ENCODE results near the gene BABAM2.
"Not testable (repeated sequence)": the region's sequence is repeated elsewhere in the genome, so short reads cannot be mapped to it uniquely, and the experiment has no call there.

Gene BABAM2

DNA sequence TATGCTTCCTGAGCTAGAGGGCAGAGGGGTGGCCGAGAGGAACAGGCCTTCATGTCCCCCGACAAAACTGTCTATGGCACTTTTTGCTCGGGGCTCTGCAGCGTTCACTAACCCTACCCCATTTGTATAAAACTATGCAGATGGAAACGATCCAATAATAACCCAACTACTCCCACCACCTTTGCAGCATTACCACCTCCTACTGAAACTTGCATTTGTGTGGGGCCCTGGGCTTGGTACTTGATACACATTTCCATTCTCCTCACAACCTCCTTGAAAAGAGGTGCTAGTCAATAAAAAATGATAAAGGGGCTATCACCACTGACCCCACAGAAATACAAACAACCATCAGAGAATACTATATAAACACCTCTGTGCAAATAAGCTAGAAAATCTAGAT, 438.7 kb downstream of the BABAM2 start:
- Mint-ChIP-seq H3K4me3 (no peak overlapping the region), H3K27ac (no peak overlapping the region), H3K27me3 (no peaks in the 10 kb centered on the region), H3K4me1 (no peaks in the 10 kb centered on the region), H3K36me3 (peaks cover 18% of the 10 kb centered on the region), H3K9me3 (no peaks in the 10 kb centered on the region)
- DNase-seq (ENCODE audit: low spot score in 2 of 2) (no peak), ATAC-seq (ENCODE audit: low read depth) (no peak)

DNA sequence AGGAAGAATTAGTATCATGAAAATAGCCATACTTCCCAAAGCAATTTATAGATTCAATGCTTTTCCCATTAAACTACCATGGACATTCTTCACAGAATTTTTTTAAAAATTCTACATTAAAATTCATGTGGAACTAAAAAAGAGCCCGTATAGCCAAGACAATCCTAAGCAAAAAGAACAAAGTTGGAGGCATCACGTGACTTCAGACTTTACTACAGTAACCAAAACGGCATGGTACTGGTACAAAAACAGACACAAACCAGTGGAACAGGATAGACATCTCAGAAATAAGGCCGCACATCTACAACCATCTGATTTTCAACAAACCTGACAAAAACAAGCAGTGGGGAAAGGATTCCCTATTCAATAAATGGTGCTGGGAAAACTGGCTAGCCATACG, 440.2 kb downstream of the BABAM2 start:
- H3K9me3 Mint-ChIP-seq; ATAC-seq (ENCODE audit: low read depth); DNase-seq (ENCODE audit: low spot score in 2 of 2); H3K27me3 Mint-ChIP-seq; H3K4me1 Mint-ChIP-seq; H3K27ac Mint-ChIP-seq; H3K4me3 Mint-ChIP-seq: not testable (repeated sequence)
- H3K36me3 Mint-ChIP-seq = peaks cover 18% of the 10 kb centered on the region

DNA sequence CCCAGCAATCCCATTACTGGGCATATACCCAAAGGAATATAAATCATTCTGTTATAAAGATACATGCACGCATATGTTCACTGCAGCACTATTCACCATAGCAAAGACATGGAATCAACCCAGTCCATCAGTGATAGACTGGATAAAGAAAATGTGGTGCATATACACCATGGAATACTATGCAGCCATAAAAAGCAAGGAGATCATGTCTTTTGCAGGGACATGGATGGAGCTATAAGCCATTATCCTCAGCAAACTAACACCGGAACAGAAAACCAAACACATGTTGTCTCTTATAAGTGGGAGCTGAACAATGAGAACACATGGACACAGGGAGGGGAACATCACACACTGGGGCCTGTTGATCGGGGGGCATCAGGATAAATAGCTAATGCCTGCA, 441.3 kb downstream of the BABAM2 start:
- not testable (repeated sequence) for ATAC-seq (ENCODE audit: low read depth); H3K4me3 Mint-ChIP-seq; DNase-seq (ENCODE audit: low spot score in 2 of 2); H3K27me3 Mint-ChIP-seq; H3K4me1 Mint-ChIP-seq; H3K9me3 Mint-ChIP-seq; H3K27ac Mint-ChIP-seq
- peaks cover 18% of the 10 kb centered on the region for H3K36me3 Mint-ChIP-seq

DNA sequence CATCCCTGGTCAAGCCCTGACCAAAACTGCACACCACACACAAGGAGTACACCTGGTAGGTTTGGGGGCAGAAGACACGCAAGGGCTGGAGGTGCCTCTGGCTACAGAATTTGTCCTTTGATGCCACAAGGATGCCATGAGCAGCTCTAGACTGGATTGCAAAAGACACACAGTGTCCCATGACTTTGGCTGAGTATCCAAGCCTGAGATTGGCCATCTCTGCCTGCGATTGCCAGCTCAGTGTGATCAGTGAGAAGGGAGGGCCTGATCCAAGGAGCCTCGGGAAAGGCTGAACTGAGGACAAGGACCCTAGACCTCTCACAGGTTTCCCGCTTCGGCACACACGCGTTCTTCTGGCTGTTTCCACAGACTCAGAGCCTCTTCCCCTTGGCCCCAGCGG, 442.2 kb downstream of the BABAM2 start:
- Mint-ChIP-seq H3K27me3 (no peaks in the 10 kb centered on the region), H3K4me1 (no peaks in the 10 kb centered on the region), H3K27ac (no peak overlapping the region), H3K36me3 (peaks cover 16% of the 10 kb centered on the region), H3K9me3 (no peaks in the 10 kb centered on the region), H3K4me3 (no peak overlapping the region)
- DNase-seq (ENCODE audit: low spot score in 2 of 2) (no peak), ATAC-seq (ENCODE audit: low read depth) (no peak)

DNA sequence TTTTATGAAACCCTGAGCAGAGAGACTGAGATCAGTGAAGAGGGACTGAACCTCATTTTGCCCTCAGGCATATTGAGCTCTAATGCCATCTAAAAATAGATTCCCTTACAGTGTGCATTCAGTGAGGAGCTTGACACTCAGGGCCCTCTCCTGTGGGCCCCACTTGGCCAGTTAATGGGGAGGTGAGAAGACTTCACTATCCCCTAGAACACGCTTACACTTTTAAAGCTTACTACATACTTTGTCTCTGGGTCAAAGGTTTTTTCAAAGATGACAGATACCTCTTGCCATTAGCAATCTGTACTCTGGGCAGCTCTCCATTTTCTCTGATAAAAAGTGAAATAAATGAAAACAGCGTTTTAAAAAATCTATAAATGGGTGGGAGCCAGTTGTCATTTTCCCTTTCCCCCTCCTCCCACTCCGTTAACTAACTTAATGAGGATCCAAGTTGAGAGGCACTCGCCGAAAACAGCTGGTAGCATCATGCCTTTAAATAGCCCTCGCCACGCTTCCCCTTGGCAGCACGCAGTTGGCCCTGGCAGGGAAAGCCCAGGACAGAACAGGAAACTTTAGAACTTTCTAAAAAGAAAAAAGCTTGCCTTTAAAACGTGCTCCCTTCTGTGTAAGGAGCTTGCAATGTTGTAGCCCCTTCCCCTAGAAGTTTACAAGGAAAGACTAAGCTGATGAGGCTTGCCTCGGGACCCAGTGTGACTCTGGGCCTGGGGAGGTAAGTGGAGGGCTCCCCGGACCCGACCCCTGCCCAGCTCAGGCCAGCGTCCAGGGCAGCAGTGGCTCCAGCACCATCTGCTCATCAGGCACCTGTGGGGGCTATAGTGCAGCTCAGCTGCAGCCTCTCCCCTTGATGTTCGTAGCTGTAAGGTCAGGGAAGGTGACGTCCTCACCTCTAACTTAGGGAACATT, 443.3 kb downstream of the BABAM2 start:
- Mint-ChIP-seq H3K4me1 (no peaks in the 10 kb centered on the region), H3K4me3 (no peak overlapping the region), H3K9me3 (no peaks in the 10 kb centered on the region), H3K27ac (no peak overlapping the region), H3K27me3 (no peaks in the 10 kb centered on the region), H3K36me3 (peaks cover 12% of the 10 kb centered on the region)
- DNase-seq (ENCODE audit: low spot score in 2 of 2) (no peak), ATAC-seq (ENCODE audit: low read depth) (no peak)

DNA sequence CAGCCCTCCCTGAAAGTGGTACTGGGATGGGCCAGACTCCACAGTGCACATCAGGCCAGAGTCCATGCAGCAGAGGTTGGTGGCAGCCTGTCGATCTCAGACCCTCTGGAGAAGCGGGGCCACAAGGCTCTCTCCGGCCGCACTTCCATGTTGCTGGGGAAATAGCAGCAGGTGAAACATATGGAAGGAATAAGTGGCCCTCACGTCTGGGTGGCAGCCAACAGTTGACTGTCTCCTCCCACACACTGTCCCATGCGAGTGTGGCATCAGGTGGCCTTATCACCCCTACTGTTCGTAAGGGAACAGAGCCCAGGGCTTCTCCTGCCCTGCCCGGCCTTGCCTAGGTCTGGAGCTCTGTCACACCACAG, 444.0 kb downstream of the BABAM2 start:
- DNase-seq (ENCODE audit: low spot score in 2 of 2) = no peak
- Mint-ChIP-seq H3K9me3 (no peaks in the 10 kb centered on the region), H3K27me3 (no peaks in the 10 kb centered on the region), H3K27ac (no peak overlapping the region), H3K36me3 (peaks cover 11% of the 10 kb centered on the region), H3K4me3 (no peak overlapping the region), H3K4me1 (no peaks in the 10 kb centered on the region)
- ATAC-seq (ENCODE audit: low read depth) = no peak

DNA sequence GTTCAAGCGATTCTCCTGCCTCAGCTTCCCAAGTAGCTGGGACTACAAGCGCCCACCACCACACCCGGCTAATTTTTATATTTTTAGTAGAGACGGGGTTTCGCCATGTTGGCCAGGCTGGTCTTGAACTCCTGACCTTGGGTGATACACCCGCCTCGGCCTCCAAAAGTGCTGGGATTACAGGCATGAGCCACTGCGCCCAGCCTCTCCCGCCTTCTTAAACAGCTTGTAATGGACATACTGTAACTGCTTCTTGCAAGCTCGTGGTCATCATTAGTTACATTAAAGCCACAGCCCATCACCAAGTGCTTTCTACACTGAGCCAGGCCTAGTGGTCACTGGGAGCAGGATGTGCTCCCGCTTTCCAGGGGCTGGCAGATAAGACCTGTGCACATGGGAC, 444.7 kb downstream of the BABAM2 start:
- H3K36me3 Mint-ChIP-seq = peaks cover 11% of the 10 kb centered on the region
- H3K27ac Mint-ChIP-seq, H3K4me1 Mint-ChIP-seq: not testable (repeated sequence)

DNA sequence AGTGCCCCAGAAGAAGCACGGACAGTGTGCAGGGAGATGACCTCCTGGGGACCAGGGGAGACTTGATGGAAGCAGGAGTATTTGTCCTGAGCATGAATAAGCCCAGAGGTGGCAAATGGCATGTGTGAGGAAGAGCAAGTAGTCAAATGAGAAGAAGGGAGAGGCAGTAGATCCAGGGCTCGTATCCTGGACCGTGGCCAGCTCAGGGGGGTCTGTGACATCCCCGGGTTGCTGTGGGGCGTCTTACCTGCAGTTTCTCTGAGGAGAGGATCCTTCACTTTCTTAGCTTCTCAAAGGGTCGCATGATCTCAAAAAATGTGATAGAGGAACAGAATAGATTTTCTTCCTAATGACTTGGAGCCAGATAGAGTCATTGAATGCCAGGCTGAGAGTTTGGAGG, 445.1 kb downstream of the BABAM2 start:
- H3K4me3 Mint-ChIP-seq = no peak overlapping the region
- no peaks in the 10 kb centered on the region for H3K27me3 Mint-ChIP-seq
- ATAC-seq (ENCODE audit: low read depth) (no peak), DNase-seq (ENCODE audit: low spot score in 2 of 2) (no peak)
- no peaks in the 10 kb centered on the region for H3K9me3 Mint-ChIP-seq
- H3K27ac Mint-ChIP-seq = no peak overlapping the region
- no peaks in the 10 kb centered on the region for H3K4me1 Mint-ChIP-seq
- H3K36me3 Mint-ChIP-seq = peaks cover 9% of the 10 kb centered on the region

More for the DNA sequence above, 444.7 kb downstream of the BABAM2 start:
- H3K9me3 Mint-ChIP-seq; DNase-seq (ENCODE audit: low spot score in 2 of 2); H3K4me3 Mint-ChIP-seq; H3K27me3 Mint-ChIP-seq; ATAC-seq (ENCODE audit: low read depth): not testable (repeated sequence)

DNA sequence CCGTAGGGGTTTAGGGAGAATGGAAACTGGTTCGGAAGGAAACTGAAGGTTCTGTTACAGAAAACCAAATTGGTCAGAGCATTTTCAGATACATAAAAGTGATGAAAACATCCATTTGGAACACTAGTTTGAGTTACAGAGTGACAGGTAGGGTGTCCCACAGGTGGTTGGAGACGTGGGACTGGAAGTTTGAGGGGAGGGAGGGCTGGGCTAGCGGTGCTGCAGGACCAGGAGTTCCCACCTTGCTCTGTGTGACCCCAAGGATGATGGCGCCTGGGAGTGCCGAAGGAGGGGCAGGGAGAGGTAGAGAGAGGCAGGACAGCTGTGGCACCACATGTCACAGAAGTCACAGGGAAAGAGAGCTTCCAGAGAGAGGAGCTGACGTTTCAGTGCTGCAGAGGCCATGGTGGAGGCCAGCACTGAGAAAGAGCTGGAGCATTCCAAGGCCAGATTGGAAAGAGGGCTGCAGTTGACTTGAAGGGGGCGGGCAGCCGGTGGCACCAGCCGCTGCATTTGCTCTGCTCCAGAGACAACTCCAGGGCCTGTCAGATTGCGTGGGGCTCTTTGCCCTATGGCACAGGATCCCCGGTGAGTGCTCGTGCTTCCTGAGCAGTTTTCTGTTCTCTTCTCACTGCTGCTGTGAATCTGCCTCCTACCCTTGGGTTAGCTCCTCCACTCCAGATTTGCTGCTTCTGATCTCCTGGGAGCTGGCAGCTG, 445.9 kb downstream of the BABAM2 start:
- Mint-ChIP-seq H3K4me1 (no peaks in the 10 kb centered on the region), H3K27me3 (no peaks in the 10 kb centered on the region), H3K36me3 (peaks cover 9% of the 10 kb centered on the region), H3K9me3 (no peaks in the 10 kb centered on the region), H3K4me3 (no peak overlapping the region), H3K27ac (no peak overlapping the region)
- DNase-seq (ENCODE audit: low spot score in 2 of 2) = no peak
- no peak for ATAC-seq (ENCODE audit: low read depth)

DNA sequence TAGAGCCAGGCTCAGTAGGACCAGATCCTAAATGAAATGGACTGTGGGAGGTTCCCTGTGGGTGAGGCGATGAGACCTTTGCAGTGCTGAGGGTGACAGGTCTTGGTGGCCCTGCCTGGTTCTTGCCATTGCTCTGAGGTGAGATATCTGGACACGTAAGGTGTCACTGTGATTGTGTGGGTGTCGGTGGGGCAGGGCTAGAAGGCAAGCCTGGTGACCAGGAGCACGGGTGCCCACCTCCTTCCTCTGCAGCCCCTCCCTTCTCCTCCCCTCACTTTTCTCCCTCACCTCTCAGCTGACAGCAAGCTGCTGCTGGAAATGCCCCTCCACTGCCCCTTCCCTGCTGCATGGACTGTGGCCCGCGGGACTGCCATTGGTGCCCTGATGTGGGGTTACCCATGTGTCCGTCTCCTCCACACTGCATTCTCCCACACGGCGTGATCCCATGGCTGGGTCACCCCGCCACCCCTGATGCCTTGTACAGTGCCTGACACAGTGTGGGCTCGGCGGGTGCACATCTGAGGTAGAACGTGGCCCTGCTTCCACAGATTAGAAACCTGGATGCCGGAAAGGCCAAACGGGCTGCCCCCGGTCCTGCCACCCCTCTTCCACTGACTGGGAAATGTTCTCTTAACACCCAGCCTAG, 446.6 kb downstream of the BABAM2 start:
- Mint-ChIP-seq H3K4me1 (no peaks in the 10 kb centered on the region), H3K36me3 (peaks cover 6% of the 10 kb centered on the region), H3K27ac (no peak overlapping the region), H3K9me3 (no peaks in the 10 kb centered on the region), H3K4me3 (no peak overlapping the region), H3K27me3 (no peaks in the 10 kb centered on the region)
- ATAC-seq (ENCODE audit: low read depth) (no peak), DNase-seq (ENCODE audit: low spot score in 2 of 2) (no peak)

DNA sequence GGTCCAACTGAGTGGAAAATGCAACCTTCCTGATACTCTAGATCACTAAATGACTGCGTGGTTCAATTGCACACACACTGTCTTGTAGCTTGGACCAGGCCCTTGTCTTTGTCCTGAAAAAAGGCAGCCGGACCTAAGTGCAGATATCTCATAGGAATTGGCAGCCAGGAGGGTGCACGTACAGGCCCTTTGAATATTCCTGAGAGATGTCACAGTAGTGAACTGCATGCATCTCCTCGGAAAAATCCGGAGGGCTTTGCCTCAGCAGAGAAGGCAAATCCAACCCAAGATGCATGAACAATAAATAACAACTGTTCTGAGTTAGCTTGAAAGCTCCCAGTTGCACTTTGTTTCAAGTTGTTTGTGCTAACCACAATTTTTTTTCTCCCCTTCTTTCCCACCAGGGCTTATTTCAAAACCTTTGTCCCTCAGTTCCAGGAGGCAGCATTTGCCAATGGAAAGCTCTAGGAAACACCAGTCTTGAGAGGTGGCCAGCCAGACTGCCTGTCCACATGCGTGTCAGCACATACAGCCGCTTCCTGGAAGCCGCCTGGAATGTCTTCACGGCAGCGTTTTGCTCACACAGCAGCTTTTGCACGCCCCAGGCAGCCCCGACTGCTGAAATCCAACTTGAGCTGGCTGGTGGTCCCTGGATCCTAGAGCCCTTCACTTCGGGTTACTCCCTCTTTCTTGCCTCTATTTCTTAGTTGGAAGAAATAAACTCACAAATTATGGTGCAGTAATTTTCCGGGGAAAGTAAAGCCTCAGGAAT, 447.7 kb downstream of the BABAM2 start:
- Mint-ChIP-seq H3K9me3 (no peaks in the 10 kb centered on the region), H3K4me3 (no peak overlapping the region), H3K4me1 (no peaks in the 10 kb centered on the region), H3K27ac (no peak overlapping the region), H3K36me3 (peaks cover 6% of the 10 kb centered on the region), H3K27me3 (no peaks in the 10 kb centered on the region)
- ATAC-seq (ENCODE audit: low read depth) (no peak), DNase-seq (ENCODE audit: low spot score in 2 of 2) (no peak)

DNA sequence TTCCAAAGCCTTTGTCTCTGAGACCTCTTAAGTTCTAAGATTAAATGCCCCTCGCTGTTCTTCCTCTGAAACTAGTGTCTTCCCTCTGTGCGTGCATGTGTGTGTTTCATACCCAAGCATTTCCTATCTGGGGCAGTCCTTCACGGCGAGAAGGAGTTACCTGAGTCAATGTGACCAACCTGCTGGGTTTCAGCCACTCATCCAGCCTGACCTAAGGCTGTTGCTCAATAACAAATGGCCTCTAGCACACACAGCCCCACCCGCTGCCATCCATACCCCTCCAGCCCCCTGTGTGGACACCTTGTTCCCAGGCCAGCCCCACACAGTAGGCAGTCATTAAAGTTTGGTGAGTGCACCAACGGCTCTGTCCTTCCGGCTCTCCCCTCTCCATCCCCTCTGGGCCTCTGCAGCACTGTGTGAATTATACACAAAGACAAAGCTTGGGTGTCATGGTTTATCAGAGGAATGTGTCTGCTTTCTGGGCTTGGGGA, 448.3 kb downstream of the BABAM2 start:
- H3K9me3 Mint-ChIP-seq = no peaks in the 10 kb centered on the region

DNA sequence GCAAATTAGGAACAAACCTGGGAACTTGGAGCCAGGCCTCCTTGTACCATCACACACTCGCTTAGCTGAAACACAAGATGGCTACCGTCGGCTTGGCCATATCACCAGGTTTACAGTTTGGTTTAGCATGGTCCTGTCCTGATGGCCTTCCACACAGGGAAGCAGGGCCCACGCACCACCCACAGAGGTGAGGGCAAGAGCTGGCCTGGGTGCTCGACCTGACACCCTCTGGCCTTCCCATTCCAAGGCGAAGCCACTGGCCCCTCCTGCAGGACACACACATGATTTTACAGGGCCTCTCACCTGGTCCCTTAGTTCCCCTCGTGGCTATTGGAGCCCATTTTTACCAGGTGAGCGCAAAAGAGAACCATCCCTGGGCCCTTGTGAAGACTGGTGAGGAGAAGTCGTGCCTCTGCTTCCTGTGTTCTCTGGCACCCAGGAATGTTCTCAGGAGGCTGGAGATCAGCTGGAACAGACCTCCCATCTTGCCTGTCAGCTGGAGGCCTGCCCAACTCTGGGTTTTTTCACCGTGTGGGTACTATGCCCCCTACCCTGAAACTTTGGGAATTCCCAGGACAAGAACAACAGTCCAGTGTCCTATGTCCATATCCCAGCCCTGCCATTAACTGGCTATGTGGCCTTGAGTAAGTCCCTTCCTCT, 449.1 kb downstream of the BABAM2 start:
- Mint-ChIP-seq H3K9me3 (no peaks in the 10 kb centered on the region), H3K27me3 (no peaks in the 10 kb centered on the region), H3K36me3 (peaks cover 6% of the 10 kb centered on the region), H3K4me1 (no peaks in the 10 kb centered on the region), H3K27ac (peak overlapping the region; percentile 37), H3K4me3 (no peak overlapping the region)
- DNase-seq (ENCODE audit: low spot score in 2 of 2) (no peak), ATAC-seq (ENCODE audit: low read depth) (no peak)

More for the DNA sequence above, 448.3 kb downstream of the BABAM2 start:
- DNase-seq (ENCODE audit: low spot score in 2 of 2) (no peak), ATAC-seq (ENCODE audit: low read depth) (no peak)
- Mint-ChIP-seq H3K4me1 (no peaks in the 10 kb centered on the region), H3K27me3 (no peaks in the 10 kb centered on the region), H3K4me3 (no peak overlapping the region), H3K27ac (peak overlapping the region; percentile 37), H3K36me3 (peaks cover 6% of the 10 kb centered on the region)

Measured in memory B cell (primary cell).